GM12873 (cell line): Measurements from ENCODE around the gene SPRR2A.
A peak's percentile ranks its signal among the peaks of the same experiment; 100 is the strongest.

Source experiments
- CTCF ChIP-seq: IDR thresholded peaks from 2 replicates; pipeline ENCODE4 v1.5.1; 2012; ENCODE audit warnings: low read depth, mild to moderate bottlenecking, moderate library complexity, low read length, control low read depth; ENCODE audit not compliant: insufficient read depth; ENCODE audit errors: missing control alignments

The SPRR2A gene

GRCh38 chr1:153040950-153041631, 16.2 kb downstream of the SPRR2A start, which contains the start of gene SPRR2D:
TSS of gene SPRR2D (minus strand) at chr1:153041120. CDS start at chr1:153040346, 774 bp downstream.
- TF ChIP-seq CTCF, result no peak

- TF ChIP-seq CTCF, result no peak
Measured at GRCh38 chr1:153035211-153035610, 22.1 kb downstream of the SPRR2A start.

- peak; percentile 45 for TF ChIP-seq CTCF
Measured at GRCh38 chr1:153032677-153033308, 24.5 kb downstream of the SPRR2A start.

- no peak for TF ChIP-seq CTCF
Measured at GRCh38 chr1:153032073-153032472, 25.2 kb downstream of the SPRR2A start.

GRCh38 chr1:153030895-153031294, 26.4 kb downstream of the SPRR2A start, which contains the start of gene SPRR1B:
TSS of gene SPRR1B (plus strand) at chr1:153031203. CDS start at chr1:153032346, 1,143 bp downstream.
- no peak for TF ChIP-seq CTCF

- no peak for TF ChIP-seq CTCF
Measured at GRCh38 chr1:153028766-153029165, 28.5 kb downstream of the SPRR2A start.

GRCh38 chr1:153025797-153026196, 31.5 kb downstream of the SPRR2A start:
- TF ChIP-seq CTCF, result no peak
